WERI-Rb-1 (cell line): ENCODE measurements around the gene FOLH1.
"Not testable (repeated sequence)": the region's sequence is repeated elsewhere in the genome, so short reads cannot be mapped to it uniquely, and the experiment has no call there.

Experiments used
- DNase-seq: peaks from one replicate; pipeline ENCODE4 v3.0.0-alpha.2; 2020
- H3K27ac ChIP-seq: fragments of 250-450 bp; sonication (Bioruptor Pico); 2 replicates; pipeline ENCODE4 v1.5.1; 2020; ENCODE audit warnings: mild to moderate bottlenecking, moderate library complexity
- H3K27me3 ChIP-seq: fragments of 250-450 bp; sonication (Bioruptor Pico); 2 replicates; pipeline ENCODE4 v1.5.1; 2021; ENCODE audit warnings: mild to moderate bottlenecking, low read depth, moderate library complexity; ENCODE audit not compliant: insufficient read depth, severe bottlenecking
- H3K36me3 ChIP-seq: fragments of 250-450 bp; sonication (Bioruptor Pico); 2 replicates; pipeline ENCODE4 v1.5.1; 2020; ENCODE audit warnings: mild to moderate bottlenecking, moderate library complexity
- H3K4me3 ChIP-seq: 2 replicates; pipeline ENCODE4 v1.5.1; 2011; ENCODE audit warnings: low read depth, mild to moderate bottlenecking, control low read depth, low read length
- H3K9me3 ChIP-seq: fragments of 250-450 bp; sonication (Bioruptor Pico); 2 replicates; pipeline ENCODE4 v1.5.1; 2021; ENCODE audit warnings: mild to moderate bottlenecking, moderate library complexity; ENCODE audit not compliant: severe bottlenecking
- TF ChIP-seq, protein P1 (sequence below): IDR thresholded peaks from 2 replicates; pipeline ENCODE4 v1.5.1; 2011; ENCODE audit warnings: low read depth, mild to moderate bottlenecking, control low read depth, inconsistent platforms, low read length

FOLH1 gene

DNA sequence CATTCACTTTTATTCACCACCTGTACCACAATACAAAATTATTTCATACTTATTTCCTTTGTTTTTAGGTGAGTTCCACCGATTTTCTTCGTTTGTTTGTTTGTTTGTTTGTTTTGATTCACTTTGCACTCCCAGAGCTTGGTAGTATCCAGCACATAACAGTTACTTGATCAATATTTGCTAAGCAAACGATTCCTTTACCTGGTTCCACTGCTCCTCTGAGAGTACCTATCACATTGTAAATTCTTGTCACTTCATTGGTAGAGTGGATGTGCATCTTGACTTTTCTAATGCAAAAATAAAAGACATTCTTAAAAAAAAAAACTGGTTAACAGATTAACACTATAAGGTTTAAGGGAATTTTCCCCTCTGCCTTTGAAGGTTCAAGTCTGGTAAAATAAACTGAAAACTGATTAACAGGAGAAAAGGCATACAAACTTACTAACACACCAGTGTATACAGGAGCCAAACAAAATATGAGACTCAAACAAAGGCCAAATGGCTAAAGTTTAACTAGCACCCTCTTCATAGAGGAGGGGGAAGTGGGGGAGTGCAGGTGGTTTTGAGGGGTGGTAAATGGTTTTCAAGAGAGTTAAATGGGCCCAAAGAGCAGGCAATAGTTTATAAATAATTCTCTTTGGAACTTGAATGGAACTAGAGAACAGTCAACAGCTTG is 33.6 kb downstream of the FOLH1 start:
- not testable (repeated sequence) for H3K36me3 ChIP-seq, H3K9me3 ChIP-seq, H3K27me3 ChIP-seq, H3K27ac ChIP-seq, H3K4me3 ChIP-seq, DNase-seq

DNA sequence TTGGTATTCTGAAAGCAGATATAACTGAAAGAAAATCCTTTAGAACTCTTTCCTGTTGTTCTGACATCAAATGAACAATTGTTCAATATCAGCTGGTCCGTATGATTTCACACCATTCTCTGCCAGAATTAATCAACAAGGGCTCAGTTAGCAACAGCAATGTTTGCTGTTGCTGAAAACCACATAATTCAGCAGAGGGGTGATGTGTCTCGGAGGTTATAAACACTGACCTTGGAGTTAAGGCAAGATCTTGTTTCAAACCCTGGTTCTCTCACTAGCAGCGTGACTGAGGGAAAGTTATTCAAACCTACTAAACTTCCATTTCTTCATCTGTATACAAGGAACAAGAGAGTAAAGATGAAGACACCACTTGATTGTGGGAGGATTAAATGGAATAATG is 36.8 kb downstream of the FOLH1 start:
- not testable (repeated sequence) for H3K27ac ChIP-seq, H3K9me3 ChIP-seq

DNA sequence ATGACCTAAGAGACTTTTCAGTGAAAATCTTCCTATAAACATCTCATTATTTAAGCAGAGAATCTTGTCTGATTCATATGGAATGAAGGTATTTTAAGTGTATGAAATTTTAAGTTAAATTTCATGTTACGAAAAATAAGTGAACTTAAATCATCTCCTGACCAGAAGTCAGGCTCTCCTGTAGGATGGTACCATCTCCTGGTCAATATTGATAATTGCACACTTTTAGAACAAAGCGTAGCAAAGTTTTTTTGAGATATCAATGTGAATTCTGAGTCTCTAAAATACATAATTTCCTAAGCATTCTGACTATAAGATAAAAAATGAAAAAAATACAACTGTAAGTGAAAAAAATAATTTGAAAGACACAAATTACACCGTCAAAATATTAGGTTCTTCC is 38.8 kb downstream of the FOLH1 start:
- not testable (repeated sequence) for H3K27ac ChIP-seq, H3K27me3 ChIP-seq, H3K36me3 ChIP-seq, DNase-seq, H3K4me3 ChIP-seq, H3K9me3 ChIP-seq

More for the DNA sequence above, 36.8 kb downstream of the FOLH1 start:
- H3K4me3 ChIP-seq, H3K36me3 ChIP-seq, H3K27me3 ChIP-seq, DNase-seq: not testable (repeated sequence)

DNA sequence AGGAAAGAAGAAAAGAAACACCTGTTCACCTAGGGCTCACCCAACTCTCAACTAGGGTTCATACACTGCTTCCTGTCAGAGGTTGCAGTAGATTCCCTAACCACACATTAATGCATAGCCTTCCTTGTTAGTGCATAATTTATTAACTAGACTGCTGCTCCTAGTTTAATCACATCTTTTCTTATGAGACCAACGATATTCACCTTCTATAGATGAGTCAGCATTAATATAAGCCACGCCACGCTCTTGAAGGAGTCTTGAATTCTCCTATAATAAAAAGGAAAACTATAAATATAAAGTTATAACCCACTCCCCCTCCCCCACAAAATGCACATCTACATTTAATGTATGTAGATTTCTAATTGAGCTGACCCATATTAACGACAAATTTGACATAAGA is 39.4 kb downstream of the FOLH1 start:
- H3K4me3 ChIP-seq, H3K27ac ChIP-seq, H3K9me3 ChIP-seq, H3K36me3 ChIP-seq, H3K27me3 ChIP-seq, DNase-seq: not testable (repeated sequence)

DNA sequence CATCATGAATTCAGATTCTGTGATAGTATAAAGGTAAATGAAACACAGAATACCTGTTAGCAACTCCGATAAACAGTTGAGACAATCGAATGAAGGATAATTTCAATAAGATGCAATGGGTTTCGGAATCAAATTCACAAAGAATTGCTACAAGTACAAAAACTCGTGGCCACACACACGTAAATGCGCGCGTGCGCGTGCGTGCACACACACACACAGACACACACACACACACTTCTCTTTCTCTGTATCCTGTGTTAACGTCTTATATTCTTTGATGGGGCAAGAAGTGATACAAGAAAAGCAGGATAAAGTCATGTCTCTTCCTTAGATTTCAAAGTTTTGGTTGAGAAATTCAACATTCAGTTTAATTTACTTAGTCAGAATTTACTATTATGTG is 57.2 kb downstream of the FOLH1 start:
- H3K9me3 ChIP-seq, result no peaks in the 10 kb centered on the region
- H3K4me3 ChIP-seq, result no peak overlapping the region
- TF ChIP-seq, protein P1, sequence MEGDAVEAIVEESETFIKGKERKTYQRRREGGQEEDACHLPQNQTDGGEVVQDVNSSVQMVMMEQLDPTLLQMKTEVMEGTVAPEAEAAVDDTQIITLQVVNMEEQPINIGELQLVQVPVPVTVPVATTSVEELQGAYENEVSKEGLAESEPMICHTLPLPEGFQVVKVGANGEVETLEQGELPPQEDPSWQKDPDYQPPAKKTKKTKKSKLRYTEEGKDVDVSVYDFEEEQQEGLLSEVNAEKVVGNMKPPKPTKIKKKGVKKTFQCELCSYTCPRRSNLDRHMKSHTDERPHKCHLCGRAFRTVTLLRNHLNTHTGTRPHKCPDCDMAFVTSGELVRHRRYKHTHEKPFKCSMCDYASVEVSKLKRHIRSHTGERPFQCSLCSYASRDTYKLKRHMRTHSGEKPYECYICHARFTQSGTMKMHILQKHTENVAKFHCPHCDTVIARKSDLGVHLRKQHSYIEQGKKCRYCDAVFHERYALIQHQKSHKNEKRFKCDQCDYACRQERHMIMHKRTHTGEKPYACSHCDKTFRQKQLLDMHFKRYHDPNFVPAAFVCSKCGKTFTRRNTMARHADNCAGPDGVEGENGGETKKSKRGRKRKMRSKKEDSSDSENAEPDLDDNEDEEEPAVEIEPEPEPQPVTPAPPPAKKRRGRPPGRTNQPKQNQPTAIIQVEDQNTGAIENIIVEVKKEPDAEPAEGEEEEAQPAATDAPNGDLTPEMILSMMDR, result no peak
- H3K36me3 ChIP-seq, result no peaks in the 10 kb centered on the region
- H3K27me3 ChIP-seq, result no peaks in the 10 kb centered on the region
- H3K27ac ChIP-seq, result no peak overlapping the region
- no peak for DNase-seq

DNA sequence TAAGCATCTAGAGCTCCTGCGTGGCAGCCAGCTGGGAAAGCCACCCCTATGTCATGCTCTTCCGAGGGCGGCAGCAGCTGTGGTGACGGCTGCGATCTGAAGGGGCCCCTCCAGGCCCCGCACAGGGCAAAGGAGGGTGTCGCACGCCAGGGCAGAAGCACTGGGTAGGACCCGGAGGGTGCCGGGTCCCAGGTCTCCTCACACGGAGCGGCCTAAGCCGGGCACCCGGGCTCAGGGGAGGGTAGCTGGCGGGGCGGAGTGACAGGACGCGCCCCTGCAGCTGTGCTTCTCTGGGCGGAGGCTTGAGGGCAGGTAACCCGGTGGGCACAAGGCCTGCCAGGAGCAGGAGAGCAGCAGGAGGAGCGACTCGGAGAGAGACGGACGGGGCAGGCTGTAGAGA is 106.0 kb downstream of the FOLH1 start:
- not testable (repeated sequence) for H3K9me3 ChIP-seq, DNase-seq, H3K4me3 ChIP-seq, H3K27me3 ChIP-seq, H3K27ac ChIP-seq, H3K36me3 ChIP-seq
